ENCODE results near the gene RBBP6.
"Not testable (repeated sequence)": the region's sequence is repeated elsewhere in the genome, so short reads cannot be mapped to it uniquely, and the experiment has no call there.

The RBBP6 gene

DNA sequence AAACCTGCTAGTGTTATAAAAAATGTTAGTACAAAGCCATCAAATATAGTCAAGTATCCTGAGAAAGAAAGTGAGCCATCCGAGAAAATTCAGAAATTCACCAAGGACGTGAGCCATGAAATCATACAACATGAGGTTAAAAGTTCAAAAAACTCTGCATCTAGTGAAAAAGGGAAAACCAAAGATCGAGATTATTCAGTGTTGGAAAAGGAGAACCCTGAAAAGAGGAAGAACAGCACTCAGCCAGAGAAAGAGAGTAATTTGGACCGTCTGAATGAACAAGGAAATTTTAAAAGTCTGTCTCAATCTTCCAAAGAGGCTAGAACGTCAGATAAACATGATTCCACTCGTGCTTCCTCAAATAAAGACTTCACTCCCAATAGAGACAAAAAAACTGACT is 31.7 kb downstream of the RBBP6 start:
- H3K27ac ChIP-seq = no peak overlapping the region

DNA sequence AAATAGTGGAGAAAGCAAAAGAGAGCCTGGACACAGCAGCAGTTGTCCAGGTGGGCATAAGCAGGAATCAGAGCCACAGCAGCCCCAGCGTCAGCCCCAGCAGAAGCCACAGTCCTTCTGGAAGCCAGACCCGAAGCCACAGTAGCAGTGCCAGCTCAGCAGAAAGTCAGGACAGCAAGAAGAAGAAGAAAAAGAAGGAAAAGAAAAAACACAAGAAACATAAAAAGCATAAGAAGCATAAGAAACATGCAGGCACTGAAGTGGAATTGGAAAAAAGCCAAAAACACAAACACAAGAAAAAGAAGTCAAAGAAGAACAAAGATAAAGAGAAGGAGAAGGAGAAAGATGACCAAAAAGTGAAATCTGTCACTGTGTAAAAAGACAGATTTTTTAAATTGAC is 32.7 kb downstream of the RBBP6 start:
- no peak overlapping the region for H3K27ac ChIP-seq
- TF ChIP-seq, protein P1, sequence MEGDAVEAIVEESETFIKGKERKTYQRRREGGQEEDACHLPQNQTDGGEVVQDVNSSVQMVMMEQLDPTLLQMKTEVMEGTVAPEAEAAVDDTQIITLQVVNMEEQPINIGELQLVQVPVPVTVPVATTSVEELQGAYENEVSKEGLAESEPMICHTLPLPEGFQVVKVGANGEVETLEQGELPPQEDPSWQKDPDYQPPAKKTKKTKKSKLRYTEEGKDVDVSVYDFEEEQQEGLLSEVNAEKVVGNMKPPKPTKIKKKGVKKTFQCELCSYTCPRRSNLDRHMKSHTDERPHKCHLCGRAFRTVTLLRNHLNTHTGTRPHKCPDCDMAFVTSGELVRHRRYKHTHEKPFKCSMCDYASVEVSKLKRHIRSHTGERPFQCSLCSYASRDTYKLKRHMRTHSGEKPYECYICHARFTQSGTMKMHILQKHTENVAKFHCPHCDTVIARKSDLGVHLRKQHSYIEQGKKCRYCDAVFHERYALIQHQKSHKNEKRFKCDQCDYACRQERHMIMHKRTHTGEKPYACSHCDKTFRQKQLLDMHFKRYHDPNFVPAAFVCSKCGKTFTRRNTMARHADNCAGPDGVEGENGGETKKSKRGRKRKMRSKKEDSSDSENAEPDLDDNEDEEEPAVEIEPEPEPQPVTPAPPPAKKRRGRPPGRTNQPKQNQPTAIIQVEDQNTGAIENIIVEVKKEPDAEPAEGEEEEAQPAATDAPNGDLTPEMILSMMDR (conservative IDR thresholded peaks at IDR 0.05) = no peak
- TF ChIP-seq ZFX (IDR thresholded peaks at IDR 0.05) = no peak

More for the DNA sequence above, 31.7 kb downstream of the RBBP6 start:
- no peak for TF ChIP-seq ZFX (IDR thresholded peaks at IDR 0.05)
- TF ChIP-seq, protein P1 (conservative IDR thresholded peaks at IDR 0.05) = no peak

DNA sequence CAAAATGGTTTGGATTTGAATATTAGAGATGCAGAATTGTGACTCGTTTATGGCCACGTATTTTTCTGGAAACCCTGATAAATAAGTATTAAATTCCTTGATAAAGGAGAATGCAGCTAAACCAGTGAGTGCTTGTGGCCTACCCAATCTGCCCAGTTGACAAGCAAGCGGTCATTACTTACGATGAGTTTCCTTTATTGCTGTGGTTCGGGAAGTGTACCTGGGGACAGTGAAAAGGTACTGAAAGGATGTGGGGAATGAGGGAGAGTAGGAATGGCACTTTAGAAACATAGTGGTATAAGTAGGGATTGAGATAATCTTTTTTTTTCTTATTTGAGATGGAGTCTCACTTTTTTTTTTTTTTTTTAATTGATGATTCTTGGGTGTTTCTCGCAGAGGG is 33.8 kb downstream of the RBBP6 start:
- no peak overlapping the region for H3K27ac ChIP-seq
- TF ChIP-seq, protein P1 (conservative IDR thresholded peaks at IDR 0.05) = no peak
- no peak for TF ChIP-seq ZFX (IDR thresholded peaks at IDR 0.05)

DNA sequence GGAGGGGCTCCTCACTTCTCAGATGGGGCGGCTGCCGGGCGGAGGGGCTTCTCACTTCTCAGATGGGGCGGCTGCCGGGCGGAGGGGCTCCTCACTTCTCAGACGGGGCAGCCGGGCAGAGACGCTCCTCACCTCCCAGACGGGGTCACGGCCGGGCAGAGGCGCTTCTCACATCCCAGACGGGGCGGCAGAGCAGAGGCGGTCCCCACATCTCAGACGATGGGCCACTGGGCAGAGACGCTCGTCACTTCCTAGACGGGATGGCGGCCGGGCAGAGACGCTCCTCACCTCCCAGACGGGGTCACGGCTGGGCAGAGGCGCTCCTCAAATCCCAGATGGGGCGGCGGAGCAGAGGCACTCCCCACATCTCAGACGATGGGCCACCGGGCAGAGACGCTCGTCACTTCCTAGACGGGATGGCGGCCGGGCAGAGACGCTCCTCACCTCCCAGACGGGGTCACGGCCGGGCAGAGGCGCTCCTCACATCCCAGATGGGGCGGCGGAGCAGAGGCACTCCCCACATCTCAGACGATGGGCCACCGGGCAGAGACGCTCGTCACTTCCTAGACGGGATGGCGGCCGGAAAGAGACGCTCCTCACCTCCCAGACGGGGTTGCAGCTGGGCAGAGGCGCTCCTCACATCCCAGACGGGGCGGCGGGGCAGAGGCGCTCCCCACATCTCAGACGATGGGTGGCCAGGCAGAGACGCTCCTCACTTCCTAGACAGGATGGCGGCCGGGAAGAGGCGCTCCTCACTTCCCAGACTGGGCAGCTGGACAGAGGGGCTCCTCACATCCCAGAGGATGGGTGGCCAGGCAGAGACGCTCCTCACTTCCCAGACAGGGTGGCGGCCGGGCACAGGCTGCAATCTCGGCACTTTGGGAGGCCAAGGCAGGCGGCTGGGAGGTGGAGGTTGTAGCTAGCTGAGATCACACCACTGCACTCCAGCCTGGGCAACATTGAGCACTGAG is 35.4 kb downstream of the RBBP6 start:
- H3K27ac ChIP-seq = not testable (repeated sequence)

DNA sequence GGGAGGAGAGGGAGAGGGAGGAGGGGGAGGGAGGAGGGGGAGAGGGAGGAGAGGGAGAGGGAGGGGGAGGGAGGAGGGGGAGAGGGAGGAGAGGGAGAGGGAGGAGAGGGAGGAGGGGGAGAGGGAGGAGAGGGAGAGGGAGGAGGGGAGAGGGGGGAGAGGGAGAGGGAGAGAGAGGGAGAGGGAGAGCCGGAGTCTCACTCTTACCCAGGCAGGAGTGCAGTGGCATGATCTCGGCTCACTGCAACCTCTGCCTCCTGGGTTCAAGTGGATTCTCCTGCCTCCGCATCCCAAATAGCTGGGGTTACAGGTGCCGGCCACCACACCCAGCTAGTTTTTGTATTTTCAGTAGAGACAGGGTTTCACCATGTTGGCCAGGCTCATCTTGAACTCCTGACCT is 36.4 kb downstream of the RBBP6 start:
- not testable (repeated sequence) for H3K27ac ChIP-seq

DNA sequence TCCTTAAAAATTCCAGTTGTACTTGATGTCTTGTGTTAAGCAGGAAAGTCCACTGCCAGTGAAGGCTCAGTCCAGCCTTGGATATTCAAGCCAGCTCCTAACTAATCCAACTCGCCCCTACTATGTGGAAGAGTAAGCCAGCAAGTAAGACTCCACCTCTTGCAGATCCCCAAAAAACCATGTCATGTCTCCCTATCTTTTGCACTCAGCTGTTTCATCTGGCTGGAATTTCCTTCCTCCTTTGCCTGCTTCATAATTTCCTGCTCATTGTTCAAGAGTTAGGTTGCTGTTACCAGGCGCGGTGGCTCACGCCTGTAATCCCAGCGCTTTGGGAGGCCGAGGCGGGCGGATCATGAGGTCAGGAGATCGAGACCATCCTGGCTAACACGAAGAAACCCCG is 37.8 kb downstream of the RBBP6 start:
- TF ChIP-seq, protein P1 (conservative IDR thresholded peaks at IDR 0.05) = no peak
- TF ChIP-seq ZFX (IDR thresholded peaks at IDR 0.05) = no peak
- no peak overlapping the region for H3K27ac ChIP-seq

DNA sequence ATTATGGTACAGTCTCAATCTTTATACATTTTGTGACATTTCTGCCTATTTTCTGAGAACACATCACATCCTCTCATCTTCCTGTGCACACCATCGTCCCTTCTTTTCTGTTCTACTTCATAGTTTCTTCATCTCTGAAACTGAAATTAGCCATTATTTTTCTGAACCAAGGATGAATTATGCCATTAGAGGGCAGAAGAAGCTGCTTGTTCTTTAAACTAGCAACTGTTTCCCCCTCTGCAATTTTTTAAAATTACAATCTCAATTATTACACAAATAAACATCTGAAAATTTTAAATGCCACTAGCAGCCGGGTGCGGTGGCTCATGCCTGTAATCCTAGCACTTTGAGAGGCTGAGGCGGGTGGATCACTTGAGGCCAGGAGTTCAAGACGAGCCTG is 41.3 kb downstream of the RBBP6 start:
- no peak overlapping the region for H3K27ac ChIP-seq
- TF ChIP-seq, protein P1 (conservative IDR thresholded peaks at IDR 0.05) = peak; percentile 35
- no peak for TF ChIP-seq ZFX (IDR thresholded peaks at IDR 0.05)

DNA sequence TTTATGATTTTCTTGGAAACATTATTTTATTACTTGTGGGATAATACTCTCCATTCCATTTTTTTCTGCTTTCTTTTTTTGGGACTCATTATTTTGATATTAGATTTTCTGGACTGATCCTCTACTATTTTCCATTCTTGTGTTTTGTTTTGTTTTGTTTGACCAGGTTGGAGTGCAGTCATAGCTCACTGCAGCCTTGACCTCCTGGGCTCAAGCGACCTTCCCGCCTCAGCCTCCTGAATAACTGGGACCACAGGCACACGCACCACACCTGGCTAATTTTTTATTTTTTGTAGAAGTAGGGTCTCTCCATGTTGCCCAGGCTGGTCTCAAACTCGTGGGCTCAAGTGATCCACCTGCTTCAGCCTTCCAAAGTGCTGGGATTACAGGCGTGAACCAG is 44.1 kb downstream of the RBBP6 start:
- TF ChIP-seq ZFX (IDR thresholded peaks at IDR 0.05) = no peak
- TF ChIP-seq, protein P1 (conservative IDR thresholded peaks at IDR 0.05) = no peak
- no peak overlapping the region for H3K27ac ChIP-seq

All from C4-2B (cell line).